T-cell (primary cell): Measurements from ENCODE around the gene HS6ST1. TPM values are rescaled to one million over a fixed set of nuclear protein-coding genes. Genes with fewer than 3 reads are reported as not detected.
A peak's percentile ranks its signal among the peaks of the same experiment; 100 is the strongest.

Experiments used
- ATAC-seq, 4 experiments: fragments of 200-7000 bp in 3 of 4; fragments of 150-1000 bp in 1 of 4; cut with Tn5 transposase; replicated peaks in 1 of 4; 1 replicate in 3 of 4; 2 replicates in 1 of 4; pipeline ENCODE4 v1.10.0; 2021; ENCODE audit warnings: moderate library complexity in 3 of 4, mild to moderate bottlenecking in 2 of 4, moderate number of reproducible peaks in 1 of 4
- CTCF ChIA-PET, 2 donors: fragments of 300-600 bp; sonication (Branson Sonifier 250); formaldehyde crosslinking; loops; one replicate each; lab custom pipeline; 2022; ENCODE audit warnings: antibody characterized with exemption in 2 of 2; lab: Charles Lee
- POLR2A ChIA-PET, 2 donors: fragments of 300-600 bp; sonication (Branson Sonifier 250); formaldehyde crosslinking; loops; one replicate each; lab custom pipeline; 2022; ENCODE audit warnings: antibody characterized with exemption in 2 of 2; lab: Charles Lee
- DNase-seq, 35 experiments: peaks; one replicate each; pipeline versions ENCODE4 v3.0.0 to v3.0.0-alpha.2; 2013 to 2023
- H3K27ac ChIP-seq: one replicate; pipeline ENCODE4 v1.5.1; 2013; ENCODE audit warnings: low read length
- H3K27me3 ChIP-seq, 2 experiments: replicated peaks in 1 of 2; 1 replicate in 1 of 2; 2 replicates in 1 of 2; pipeline versions ENCODE4 v1.6.1 to v1.7.0; 2013; ENCODE audit warnings: low read length in 1 of 2, mixed read lengths in 1 of 2; ENCODE audit not compliant: control insufficient read depth in 2 of 2, insufficient read depth in 2 of 2; ENCODE audit errors: extremely low read depth in 1 of 2
- H3K36me3 ChIP-seq, 2 donors: 1 replicate in 1 of 2; 2 replicates in 1 of 2; pipeline versions ENCODE4 v1.6.1 to v1.7.0; 2013; ENCODE audit warnings: low read length in 1 of 2; ENCODE audit not compliant: control insufficient read depth in 2 of 2, insufficient read depth in 1 of 2; ENCODE audit errors: extremely low read depth in 1 of 2
- H3K4me1 ChIP-seq, 2 experiments: 1 replicate in 1 of 2; 2 replicates in 1 of 2; pipeline versions ENCODE4 v1.6.1 to v1.7.0; 2013; ENCODE audit warnings: low read length in 2 of 2, mixed read lengths in 1 of 2; ENCODE audit not compliant: insufficient read depth in 2 of 2, control insufficient read depth in 1 of 2; ENCODE audit errors: extremely low read depth in 1 of 2
- H3K4me3 ChIP-seq, 2 donors: 1 replicate in 1 of 2; 2 replicates in 1 of 2; pipeline versions ENCODE4 v1.5.1 to v1.7.0; 2013; ENCODE audit warnings: mild to moderate bottlenecking in 2 of 2, low read length in 1 of 2, moderate library complexity in 1 of 2; ENCODE audit not compliant: control insufficient read depth in 1 of 2; ENCODE audit errors: extremely low read depth in 1 of 2
- H3K9me3 ChIP-seq: 2 replicates; pipeline ENCODE4 v1.7.0; 2013
- H3K27ac Mint-ChIP-seq, 2 donors: one replicate each; pipeline ENCODE4 v1.8.0; 2020 to 2021; ENCODE audit warnings: mild to moderate bottlenecking in 2 of 2, mixed read lengths in 2 of 2
- H3K27me3 Mint-ChIP-seq, 2 donors: one replicate each; pipeline ENCODE4 v1.8.0; 2021 to 2022; ENCODE audit warnings: mixed read lengths in 2 of 2
- H3K36me3 Mint-ChIP-seq: one replicate; pipeline ENCODE4 v1.8.0; 2021; ENCODE audit warnings: mixed read lengths
- H3K4me1 Mint-ChIP-seq, 3 donors: one replicate each; pipeline ENCODE4 v1.8.0; 2020 to 2022; ENCODE audit warnings: mixed read lengths in 3 of 3, mild to moderate bottlenecking in 1 of 3
- H3K4me3 Mint-ChIP-seq, 3 donors: one replicate each; pipeline ENCODE4 v1.8.0; 2020 to 2022; ENCODE audit warnings: mild to moderate bottlenecking in 3 of 3, mixed read lengths in 3 of 3, moderate library complexity in 3 of 3
- H3K9me3 Mint-ChIP-seq, 3 donors: one replicate each; pipeline ENCODE4 v1.8.0; 2020 to 2022; ENCODE audit warnings: mixed read lengths in 3 of 3
- WGBS: methylation state at CpG from one replicate; pipeline ENCODE4 v1.1.5; 2013; ENCODE audit warnings: missing lambda C conversion rate; ENCODE audit not compliant: insufficient coverage; 5-methylcytosine and 5-hydroxymethylcytosine counted together
- total RNA-seq, 35 experiments: library from RNA in 6 of 35; stranded (reverse) in 6 of 35; fragments of 120-200 nt in 1 of 35; gene quantifications; one replicate each; pipeline versions ENCODE4 v1.2.1 to v1.2.4 and lab custom pipeline; 2013 to 2026

HS6ST1 gene
- total RNA-seq, 5 donors from 2014 or later (not counting 1 experiment from before 2014, with no cell fraction given): 7.6 to 15.6 (median 15.4) TPM

GRCh38 chr2:128311216-128311754 is 7.4 kb downstream of the HS6ST1 start:
- ChIA-PET CTCF (no interaction called here), POLR2A (no interaction called here)
- no peaks in the 10 kb centered on the region for H3K36me3 ChIP-seq
- H3K9me3 ChIP-seq: no peaks in the 10 kb centered on the region
- no peak overlapping the region for H3K27ac Mint-ChIP-seq
- peaks cover 30 to 42% (median 40%) of the 10 kb centered on the region in 3 donors for H3K4me1 Mint-ChIP-seq
- no peaks in the 10 kb centered on the region for H3K27me3 Mint-ChIP-seq
- ATAC-seq: no peak
- H3K27ac ChIP-seq: no peak overlapping the region
- no peak overlapping the region for H3K4me3 Mint-ChIP-seq
- H3K36me3 Mint-ChIP-seq: no peaks in the 10 kb centered on the region
- no peak overlapping the region for H3K4me3 ChIP-seq
- peak in 3 of 35 experiments; percentile 0 to 2 (median 1) for DNase-seq
- WGBS: 87% methylated on average over 4 of the region's 7 CpGs
- no peaks in the 10 kb centered on the region for H3K9me3 Mint-ChIP-seq
- H3K27me3 ChIP-seq: peaks cover 0 to under 1% of the 10 kb centered on the region in 2 experiments
- H3K4me1 ChIP-seq: peaks cover 0 to 31% of the 10 kb centered on the region in 2 experiments

- no peaks in the 10 kb centered on the region for H3K36me3 ChIP-seq
- POLR2A ChIA-PET: no interaction called here
- no peak for ATAC-seq
- CTCF ChIA-PET: no interaction called here
- no peaks in the 10 kb centered on the region for H3K36me3 Mint-ChIP-seq
- no peaks in the 10 kb centered on the region for H3K9me3 Mint-ChIP-seq
- no peaks in the 10 kb centered on the region for H3K27me3 Mint-ChIP-seq
- H3K4me1 Mint-ChIP-seq: peaks cover 28 to 38% (median 38%) of the 10 kb centered on the region in 3 donors
- 67% methylated on average over 1 of the region's 4 CpGs for WGBS
- no peak overlapping the region for H3K4me3 ChIP-seq
- DNase-seq: peak in 1 of 35 experiments; percentile 11
- no peaks in the 10 kb centered on the region for H3K27me3 ChIP-seq
- peaks cover 0 to 26% of the 10 kb centered on the region in 2 experiments for H3K4me1 ChIP-seq
- H3K9me3 ChIP-seq: no peaks in the 10 kb centered on the region
- no peak overlapping the region for H3K27ac ChIP-seq
- no peak overlapping the region for H3K4me3 Mint-ChIP-seq
- no peak overlapping the region for H3K27ac Mint-ChIP-seq
These were observed 7.9 kb downstream of the HS6ST1 start for GRCh38 chr2:128310761-128311160.

DNA sequence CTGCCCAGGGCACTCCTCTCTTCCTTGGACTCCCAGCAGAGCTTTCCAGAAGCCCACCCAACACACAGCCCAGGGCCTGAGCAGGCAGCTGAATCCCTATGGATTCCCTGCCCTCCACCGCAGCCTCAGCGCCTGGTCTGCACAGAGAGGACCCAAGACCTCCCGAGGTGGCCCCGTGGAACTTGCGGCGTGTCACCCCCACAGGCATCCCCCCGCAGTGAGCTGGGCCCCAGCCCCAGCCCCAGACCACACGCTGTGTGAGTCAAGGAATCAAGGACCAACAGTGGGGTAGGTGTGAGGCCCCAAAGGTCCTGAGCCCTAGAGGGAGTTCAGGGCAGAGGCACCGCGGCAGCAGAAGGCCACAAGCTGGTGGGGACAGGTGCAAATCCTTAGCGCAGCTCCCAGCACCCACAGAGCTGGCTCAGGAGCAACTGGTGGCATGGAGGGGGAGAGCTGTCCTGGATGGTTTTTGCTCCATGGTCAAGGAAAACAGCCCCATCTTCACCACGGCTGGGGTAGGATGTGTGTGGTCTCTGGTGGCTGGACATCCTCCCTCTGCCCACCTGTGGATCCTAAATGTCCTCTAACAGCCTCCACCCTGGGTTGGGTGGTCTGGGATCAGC is 8.5 kb downstream of the HS6ST1 start:
- 98% methylated on average over 10 of the region's 12 CpGs for WGBS
- no peaks in the 10 kb centered on the region for H3K36me3 Mint-ChIP-seq
- Histone ChIP-seq H3K27ac (no peak overlapping the region), H3K4me1 (peaks cover 0 to 21% of the 10 kb centered on the region in 2 experiments), H3K27me3 (no peaks in the 10 kb centered on the region), H3K4me3 (no peak overlapping the region), H3K36me3 (no peaks in the 10 kb centered on the region), H3K9me3 (no peaks in the 10 kb centered on the region)
- H3K4me3 Mint-ChIP-seq: no peak overlapping the region
- no peak for ATAC-seq
- H3K27me3 Mint-ChIP-seq: no peaks in the 10 kb centered on the region
- H3K9me3 Mint-ChIP-seq: no peaks in the 10 kb centered on the region
- peak in 3 of 35 experiments; percentile 1 to 17 (median 3) for DNase-seq
- ChIA-PET CTCF (no interaction called here), POLR2A (no interaction called here)
- H3K27ac Mint-ChIP-seq: no peak overlapping the region
- peaks cover 23 to 35% (median 32%) of the 10 kb centered on the region in 3 donors for H3K4me1 Mint-ChIP-seq

GRCh38 chr2:128309280-128310093 is 9.2 kb downstream of the HS6ST1 start:
- no peak overlapping the region for H3K27ac Mint-ChIP-seq
- H3K9me3 ChIP-seq: no peaks in the 10 kb centered on the region
- H3K4me1 ChIP-seq: peaks cover 0 to 14% of the 10 kb centered on the region in 2 experiments
- no peaks in the 10 kb centered on the region for H3K36me3 Mint-ChIP-seq
- no peak overlapping the region for H3K4me3 ChIP-seq
- ChIA-PET POLR2A (no interaction called here), CTCF (interaction anchor here in 1 of 2 donors (0.6 kb wide), 1 partner anchor 1203 kb away, joined by 6 read pairs; no protein-coding TSS in a partner anchor)
- 95% methylated on average over 15 of the region's 19 CpGs for WGBS
- no peaks in the 10 kb centered on the region for H3K36me3 ChIP-seq
- H3K27ac ChIP-seq: no peak overlapping the region
- no peaks in the 10 kb centered on the region for H3K27me3 Mint-ChIP-seq
- H3K9me3 Mint-ChIP-seq: no peaks in the 10 kb centered on the region
- H3K4me1 Mint-ChIP-seq: peaks cover 17 to 30% (median 27%) of the 10 kb centered on the region in 3 donors
- ATAC-seq (no peak), DNase-seq (no peak)
- H3K27me3 ChIP-seq: no peaks in the 10 kb centered on the region
- no peak overlapping the region for H3K4me3 Mint-ChIP-seq

DNA sequence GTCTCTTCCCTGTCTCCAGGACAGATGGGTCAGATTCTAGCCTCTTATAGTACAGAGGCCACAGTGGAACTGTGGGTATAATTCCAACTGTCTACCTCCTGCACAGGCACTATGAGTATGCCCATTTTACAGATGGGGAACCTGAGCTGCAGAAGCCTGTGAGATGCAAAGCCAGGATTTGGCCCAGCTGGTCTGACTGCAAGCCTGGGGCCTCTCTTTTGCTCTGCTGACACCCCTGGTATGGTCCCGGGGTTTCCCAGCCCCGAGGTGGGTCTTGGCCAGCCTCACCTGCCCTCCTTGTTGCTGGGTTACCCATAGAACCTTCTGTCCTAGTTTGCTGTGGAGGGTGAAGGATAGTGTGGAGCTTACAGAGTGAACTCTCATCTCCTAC is 9.8 kb downstream of the HS6ST1 start:
- no peaks in the 10 kb centered on the region for H3K36me3 Mint-ChIP-seq
- DNase-seq (no peak), ATAC-seq (no peak)
- Histone ChIP-seq H3K9me3 (no peaks in the 10 kb centered on the region), H3K27ac (no peak overlapping the region), H3K36me3 (no peaks in the 10 kb centered on the region), H3K27me3 (no peaks in the 10 kb centered on the region), H3K4me1 (peaks cover 0 to 7% of the 10 kb centered on the region in 2 experiments), H3K4me3 (no peak overlapping the region)
- H3K4me3 Mint-ChIP-seq: no peak overlapping the region
- H3K27me3 Mint-ChIP-seq: no peaks in the 10 kb centered on the region
- no CpG with 5 or more reads among the region's 2 CpGs for WGBS
- peaks cover 11 to 24% (median 21%) of the 10 kb centered on the region in 3 donors for H3K4me1 Mint-ChIP-seq
- H3K9me3 Mint-ChIP-seq: no peaks in the 10 kb centered on the region
- H3K27ac Mint-ChIP-seq: no peak overlapping the region
- ChIA-PET CTCF (interaction anchor here in 1 of 2 donors (0.6 kb wide), 1 partner anchor 1204 kb away, joined by 6 read pairs; no protein-coding TSS in a partner anchor), POLR2A (no interaction called here)

- H3K4me1 Mint-ChIP-seq: peaks cover 5 to 19% (median 19%) of the 10 kb centered on the region in 3 donors
- no peaks in the 10 kb centered on the region for H3K36me3 Mint-ChIP-seq
- H3K36me3 ChIP-seq: no peaks in the 10 kb centered on the region
- H3K4me3 ChIP-seq: no peak overlapping the region
- no peaks in the 10 kb centered on the region for H3K9me3 ChIP-seq
- DNase-seq (no peak), ATAC-seq (no peak)
- H3K27ac ChIP-seq: no peak overlapping the region
- H3K27me3 Mint-ChIP-seq: no peaks in the 10 kb centered on the region
- CTCF ChIA-PET: no interaction called here
- peaks cover 0 to 4% of the 10 kb centered on the region in 2 experiments for H3K4me1 ChIP-seq
- H3K27ac Mint-ChIP-seq: no peak overlapping the region
- 67% methylated on average over 1 of the region's 5 CpGs for WGBS
- POLR2A ChIA-PET: no interaction called here
- H3K9me3 Mint-ChIP-seq: no peaks in the 10 kb centered on the region
- H3K4me3 Mint-ChIP-seq: no peak overlapping the region
- no peaks in the 10 kb centered on the region for H3K27me3 ChIP-seq
These were observed 10.4 kb downstream of the HS6ST1 start for GRCh38 chr2:128308284-128308731.
